Muscle layer of colon (tissue), 2 donors: ENCODE measurements around the gene FBXL20.
"Not testable (repeated sequence)": the region's sequence is repeated elsewhere in the genome, so short reads cannot be mapped to it uniquely, and the experiment has no call there.

ENCODE experiments used
- H3K27ac ChIP-seq: one replicate; pipeline ENCODE4 v1.7.0; 2013; ENCODE audit warnings: low read depth, mild to moderate bottlenecking, low read length, moderate library complexity
- H3K27me3 ChIP-seq, 2 donors: one replicate each; pipeline ENCODE4 v1.7.0; 2013; ENCODE audit warnings: low read length in 2 of 2, mild to moderate bottlenecking in 2 of 2; ENCODE audit not compliant: insufficient read depth in 2 of 2, control insufficient read depth in 1 of 2
- H3K36me3 ChIP-seq: one replicate; pipeline ENCODE4 v1.7.0; 2013; ENCODE audit warnings: mild to moderate bottlenecking, low read length; ENCODE audit not compliant: insufficient read depth
- H3K4me1 ChIP-seq: one replicate; pipeline ENCODE4 v1.7.0; 2013; ENCODE audit warnings: mild to moderate bottlenecking, low read length; ENCODE audit not compliant: insufficient read depth
- H3K4me3 ChIP-seq, 2 donors: one replicate each; pipeline ENCODE4 v1.7.0; 2013; ENCODE audit warnings: low read length in 2 of 2, low read depth in 1 of 2, mild to moderate bottlenecking in 1 of 2, moderate library complexity in 1 of 2
- H3K9ac ChIP-seq: one replicate; pipeline ENCODE4 v1.7.0; 2013; ENCODE audit warnings: low read length
- H3K9me3 ChIP-seq: one replicate; pipeline ENCODE4 v1.7.0; 2013; ENCODE audit warnings: mild to moderate bottlenecking, low read length
- donor health status: abdominal sarcoma.
- donor health status: Adenocarcinoma of cecum.

Gene FBXL20

DNA sequence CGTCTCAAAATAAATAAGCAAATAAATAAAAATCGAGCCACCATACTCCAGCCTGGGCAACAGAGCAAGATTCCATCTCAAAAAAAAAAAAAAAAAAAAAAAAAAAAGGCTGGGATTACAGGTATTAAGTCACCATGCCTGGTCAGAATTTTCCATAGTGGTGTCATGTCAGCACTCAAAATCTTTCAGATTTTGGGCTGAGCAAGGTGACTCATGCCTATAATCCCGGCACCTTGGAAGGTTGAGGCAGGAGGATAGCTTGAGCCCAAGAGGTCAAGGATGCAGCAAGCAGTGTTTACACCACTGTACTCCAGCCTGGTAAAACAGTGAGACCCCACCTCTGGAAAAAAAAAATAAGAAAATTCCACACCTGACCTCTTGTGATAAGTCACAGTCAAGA, 52.2 kb downstream of the FBXL20 start:
- no peaks in the 10 kb centered on the region for H3K4me1 ChIP-seq
- no peak overlapping the region for H3K4me3 ChIP-seq
- no peaks in the 10 kb centered on the region for H3K9me3 ChIP-seq
- no peak overlapping the region for H3K9ac ChIP-seq
- no peak overlapping the region for H3K27ac ChIP-seq
- H3K27me3 ChIP-seq: no peaks in the 10 kb centered on the region
- no peaks in the 10 kb centered on the region for H3K36me3 ChIP-seq

GRCh38 chr17:39346863-39347262, 54.6 kb downstream of the FBXL20 start:
- not testable (repeated sequence) for H3K27me3 ChIP-seq, H3K4me3 ChIP-seq, H3K36me3 ChIP-seq, H3K27ac ChIP-seq, H3K9ac ChIP-seq, H3K4me1 ChIP-seq, H3K9me3 ChIP-seq

- no peaks in the 10 kb centered on the region for H3K27me3 ChIP-seq
- H3K4me1 ChIP-seq: no peaks in the 10 kb centered on the region
- H3K27ac ChIP-seq: no peak overlapping the region
- H3K9ac ChIP-seq: no peak overlapping the region
- H3K9me3 ChIP-seq: no peaks in the 10 kb centered on the region
- no peak overlapping the region for H3K4me3 ChIP-seq
- H3K36me3 ChIP-seq: peaks cover 5% of the 10 kb centered on the region
These were observed 59.9 kb downstream of the FBXL20 start for GRCh38 chr17:39341541-39341940.

DNA sequence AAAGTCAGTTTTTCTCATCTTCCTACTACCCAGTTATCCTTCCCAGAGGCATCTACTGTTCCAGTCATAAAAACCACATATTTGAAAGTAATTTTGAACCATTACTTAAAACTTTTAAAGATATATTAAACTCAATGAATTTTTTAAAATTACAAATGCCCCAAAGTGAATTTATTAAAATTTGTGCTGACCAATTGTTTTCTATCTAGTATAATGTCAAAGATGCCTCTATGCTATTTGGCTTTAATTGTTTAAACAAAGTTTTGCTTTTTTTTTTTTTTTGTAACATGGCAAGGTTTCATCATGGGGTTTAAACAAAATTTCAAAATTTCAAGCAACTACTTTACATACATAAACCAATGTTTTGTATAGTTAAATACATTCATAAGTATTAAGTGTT, 60.7 kb downstream of the FBXL20 start:
- Histone ChIP-seq H3K27ac (no peak overlapping the region), H3K9me3 (no peaks in the 10 kb centered on the region), H3K27me3 (no peaks in the 10 kb centered on the region), H3K9ac (no peak overlapping the region), H3K4me1 (no peaks in the 10 kb centered on the region), H3K36me3 (peaks cover 5% of the 10 kb centered on the region), H3K4me3 (no peak overlapping the region)

DNA sequence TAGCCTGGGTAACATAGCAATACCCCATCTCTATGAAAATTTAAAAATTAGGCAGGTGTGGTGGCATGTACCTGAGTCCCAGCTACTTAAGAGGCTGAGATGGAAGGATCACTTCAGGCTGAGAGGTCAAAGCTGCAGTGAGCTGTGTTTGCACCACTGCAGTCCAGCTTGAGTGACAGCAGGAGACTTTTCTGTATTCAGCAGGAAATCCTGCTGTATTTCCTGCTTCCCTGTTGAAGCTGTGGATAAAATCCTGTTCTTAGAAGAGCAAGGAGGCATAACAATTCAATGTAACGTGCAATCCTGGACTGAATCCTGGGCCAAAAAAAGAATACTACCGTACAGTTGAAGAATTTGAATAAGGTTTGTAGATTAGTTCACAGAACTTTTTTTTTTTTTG, 62.2 kb downstream of the FBXL20 start:
- Histone ChIP-seq H3K9me3 (no peaks in the 10 kb centered on the region), H3K4me1 (no peaks in the 10 kb centered on the region), H3K27me3 (no peaks in the 10 kb centered on the region), H3K36me3 (peaks cover 5% of the 10 kb centered on the region), H3K9ac (no peak overlapping the region), H3K4me3 (no peak overlapping the region), H3K27ac (no peak overlapping the region)

- not testable (repeated sequence) for H3K4me1 ChIP-seq, H3K27me3 ChIP-seq, H3K4me3 ChIP-seq, H3K36me3 ChIP-seq, H3K9me3 ChIP-seq, H3K27ac ChIP-seq, H3K9ac ChIP-seq
These were observed 63.8 kb downstream of the FBXL20 start for GRCh38 chr17:39337649-39338048.

DNA sequence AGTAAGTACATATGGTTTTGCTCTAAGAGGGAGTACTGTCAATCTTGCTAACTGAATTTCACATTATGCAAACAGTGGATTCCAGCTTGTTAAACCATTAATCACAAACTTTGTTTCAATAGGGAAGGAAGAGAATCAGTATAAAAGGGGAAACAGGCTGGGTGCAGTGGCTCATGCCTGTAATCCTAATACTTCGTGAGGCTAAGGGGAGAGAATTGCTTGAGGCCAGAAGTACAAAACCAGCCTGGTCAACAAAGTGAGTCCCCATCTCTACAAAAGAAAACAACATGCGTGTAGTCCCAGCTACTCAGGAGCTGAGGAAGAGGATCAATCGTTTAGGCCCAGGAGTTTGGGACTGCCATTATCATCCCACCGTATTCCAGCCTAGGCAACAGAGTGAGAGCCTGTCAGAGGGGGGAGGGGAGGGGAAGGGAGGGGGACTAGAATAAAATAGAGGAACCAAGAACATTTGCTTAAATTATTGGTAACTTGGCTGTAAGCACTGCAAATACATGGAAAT, 65.7 kb downstream of the FBXL20 start:
- H3K27ac ChIP-seq: no peak overlapping the region
- H3K9ac ChIP-seq: no peak overlapping the region

GRCh38 chr17:39334008-39334744, 67.2 kb downstream of the FBXL20 start:
- H3K4me3 ChIP-seq, H3K36me3 ChIP-seq, H3K9me3 ChIP-seq, H3K4me1 ChIP-seq, H3K9ac ChIP-seq, H3K27ac ChIP-seq, H3K27me3 ChIP-seq: not testable (repeated sequence)

More for the DNA sequence above, 65.7 kb downstream of the FBXL20 start:
- Histone ChIP-seq H3K36me3 (peaks cover 5% of the 10 kb centered on the region), H3K4me1 (no peaks in the 10 kb centered on the region), H3K27me3 (no peaks in the 10 kb centered on the region), H3K4me3 (no peak overlapping the region), H3K9me3 (no peaks in the 10 kb centered on the region)

- no peaks in the 10 kb centered on the region for H3K4me1 ChIP-seq
- H3K9me3 ChIP-seq: no peaks in the 10 kb centered on the region
- no peak overlapping the region for H3K27ac ChIP-seq
- H3K36me3 ChIP-seq: no peaks in the 10 kb centered on the region
- H3K27me3 ChIP-seq: no peaks in the 10 kb centered on the region
- no peak overlapping the region for H3K4me3 ChIP-seq
- H3K9ac ChIP-seq: no peak overlapping the region
These were observed 69.3 kb downstream of the FBXL20 start for GRCh38 chr17:39332092-39332491.

GRCh38 chr17:39328815-39329214, 72.6 kb downstream of the FBXL20 start:
- Histone ChIP-seq H3K27ac (no peak overlapping the region), H3K4me1 (no peaks in the 10 kb centered on the region), H3K9ac (no peak overlapping the region), H3K27me3 (no peaks in the 10 kb centered on the region), H3K36me3 (no peaks in the 10 kb centered on the region), H3K9me3 (no peaks in the 10 kb centered on the region), H3K4me3 (no peak overlapping the region)

GRCh38 chr17:39327109-39327508, 74.3 kb downstream of the FBXL20 start:
- Histone ChIP-seq H3K9ac (no peak overlapping the region), H3K36me3 (no peaks in the 10 kb centered on the region), H3K27ac (no peak overlapping the region), H3K4me1 (no peaks in the 10 kb centered on the region), H3K9me3 (no peaks in the 10 kb centered on the region), H3K27me3 (no peaks in the 10 kb centered on the region), H3K4me3 (no peak overlapping the region)

DNA sequence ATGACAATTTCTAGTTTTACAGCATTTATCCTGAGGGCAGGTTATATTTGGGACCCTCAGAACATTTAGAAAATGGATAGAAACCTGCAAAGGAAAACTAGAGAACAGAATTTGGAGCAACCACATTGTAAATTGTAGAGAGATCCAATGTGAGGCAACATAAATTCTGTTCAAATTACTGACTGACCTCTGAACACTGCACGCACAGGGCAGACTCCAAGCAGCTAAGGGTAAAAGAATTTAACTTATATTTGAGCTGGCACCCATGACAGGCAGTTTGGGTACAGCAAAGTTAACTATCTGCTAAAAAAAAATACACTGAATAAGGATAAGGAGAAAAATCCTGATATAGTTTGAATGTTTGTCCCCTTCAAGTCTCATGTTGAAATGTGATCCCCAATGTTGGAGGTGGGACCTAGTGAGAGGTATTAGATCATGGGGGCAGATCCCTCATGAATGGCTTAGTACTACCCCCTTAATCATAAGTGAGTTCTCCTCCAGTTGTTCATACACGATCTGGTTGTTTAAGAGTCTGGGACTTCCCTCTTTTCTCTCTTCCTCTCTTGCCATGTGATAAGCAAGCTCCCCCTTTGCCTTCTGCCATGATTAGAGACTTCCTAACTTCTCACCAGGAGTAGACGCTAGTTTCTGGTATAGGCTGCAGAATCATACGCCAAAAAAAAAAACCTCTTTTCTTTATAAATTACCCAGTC, 75.7 kb downstream of the FBXL20 start:
- H3K36me3 ChIP-seq: no peaks in the 10 kb centered on the region
- H3K9ac ChIP-seq: no peak overlapping the region

More for the DNA sequence above, 75.7 kb downstream of the FBXL20 start:
- H3K4me1 ChIP-seq: no peaks in the 10 kb centered on the region
- H3K27me3 ChIP-seq: no peaks in the 10 kb centered on the region
- H3K27ac ChIP-seq: no peak overlapping the region
- H3K9me3 ChIP-seq: no peaks in the 10 kb centered on the region
- H3K4me3 ChIP-seq: no peak overlapping the region
